Stomach smooth muscle (tissue), 2 donors: ENCODE data around the gene OR52E1.

Experiments used
- H3K27ac ChIP-seq: one replicate; pipeline ENCODE4 v1.7.0; 2013; ENCODE audit warnings: mild to moderate bottlenecking, low read length, inconsistent platforms
- H3K27me3 ChIP-seq, 2 donors: one replicate each; pipeline ENCODE4 v1.7.0; 2013; ENCODE audit warnings: low read length in 2 of 2; ENCODE audit not compliant: insufficient read depth in 2 of 2, control insufficient read depth in 1 of 2
- H3K36me3 ChIP-seq, 2 donors: one replicate each; pipeline ENCODE4 v1.7.0; 2013; ENCODE audit warnings: low read length in 2 of 2; ENCODE audit not compliant: control insufficient read depth in 2 of 2, insufficient read depth in 2 of 2
- H3K4me1 ChIP-seq: one replicate; pipeline ENCODE4 v1.7.0; 2013; ENCODE audit warnings: low read length; ENCODE audit not compliant: control insufficient read depth, insufficient read depth
- H3K4me3 ChIP-seq, 2 donors: one replicate each; pipeline ENCODE4 v1.7.0; 2013; ENCODE audit warnings: low read length in 2 of 2
- H3K9ac ChIP-seq, 2 donors: one replicate each; pipeline ENCODE4 v1.7.0; 2013; ENCODE audit warnings: low read length in 2 of 2, mild to moderate bottlenecking in 1 of 2
- H3K9me3 ChIP-seq, 2 donors: one replicate each; pipeline ENCODE4 v1.7.0; 2013; ENCODE audit warnings: low read length in 2 of 2; ENCODE audit not compliant: control insufficient read depth in 2 of 2
- donor health status: healthy.
- donor health status: Pancreatic carcinoma.

The OR52E1 gene

DNA sequence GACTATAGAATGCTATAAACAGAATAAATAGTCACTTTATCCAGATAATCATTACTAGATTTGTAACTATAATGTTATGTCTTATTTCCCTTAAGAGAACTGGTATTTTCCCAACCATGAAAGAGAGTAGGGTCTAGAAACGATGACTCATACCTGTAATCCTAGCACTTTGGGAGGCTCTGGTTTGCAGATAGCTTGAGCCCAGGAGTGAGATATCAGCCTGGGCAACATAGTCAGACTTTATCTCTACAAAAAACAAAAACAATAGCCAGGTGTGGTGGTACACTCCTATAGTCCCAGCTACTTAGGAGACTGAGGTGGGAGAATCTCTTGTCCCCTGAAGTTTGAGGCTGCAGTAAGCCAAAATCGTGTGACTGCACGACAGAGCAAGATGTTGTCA, 37.9 kb downstream of the OR52E1 start:
- Histone ChIP-seq H3K4me3 (no peak overlapping the region), H3K36me3 (no peaks in the 10 kb centered on the region), H3K4me1 (no peaks in the 10 kb centered on the region), H3K27me3 (peaks cover 2 to 4% of the 10 kb centered on the region in 2 donors), H3K27ac (no peak overlapping the region), H3K9me3 (peaks cover 0 to 2% of the 10 kb centered on the region in 2 donors), H3K9ac (no peak overlapping the region)

DNA sequence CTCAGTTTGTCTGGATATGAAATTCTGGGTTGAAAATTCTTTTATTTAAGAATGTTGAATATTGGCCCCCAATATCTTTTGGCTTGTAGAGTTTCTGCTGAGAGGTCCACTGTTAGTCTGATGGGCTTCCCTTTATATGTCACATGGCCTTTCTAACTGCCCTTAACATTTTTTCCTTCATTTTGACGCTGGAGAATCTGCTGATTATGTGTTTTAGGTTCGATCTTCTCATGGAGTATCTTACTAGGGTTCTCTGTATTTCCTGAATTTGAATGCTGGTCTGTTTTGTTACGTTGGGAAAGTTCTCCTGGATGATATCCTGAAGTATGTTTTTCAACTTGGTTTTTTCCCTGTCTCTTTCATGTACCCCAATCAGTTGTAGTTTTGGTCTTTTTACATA, 46.0 kb downstream of the OR52E1 start:
- no peak overlapping the region for H3K27ac ChIP-seq
- H3K27me3 ChIP-seq: no peaks in the 10 kb centered on the region
- H3K9ac ChIP-seq: no peak overlapping the region
- H3K9me3 ChIP-seq: no peaks in the 10 kb centered on the region
- H3K36me3 ChIP-seq: no peaks in the 10 kb centered on the region
- no peak overlapping the region for H3K4me3 ChIP-seq
- no peaks in the 10 kb centered on the region for H3K4me1 ChIP-seq

DNA sequence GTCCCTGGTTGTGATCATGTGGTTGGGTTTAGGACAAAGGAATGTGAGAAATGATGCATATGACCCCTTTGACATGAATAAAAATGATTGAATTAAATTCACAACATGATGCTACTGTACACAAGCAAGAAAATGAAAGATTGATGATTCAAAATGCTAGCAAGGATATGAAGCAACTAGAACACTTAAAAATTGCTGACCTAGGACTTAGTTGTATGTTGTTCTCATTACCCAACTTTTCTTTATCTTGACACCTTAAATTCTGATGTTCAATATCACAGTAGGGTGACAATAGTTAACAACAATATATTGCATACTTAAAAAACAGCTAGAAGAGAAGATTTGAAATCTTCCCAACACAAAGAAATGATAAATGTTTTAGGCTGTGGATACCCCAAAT, 48.2 kb downstream of the OR52E1 start:
- no peaks in the 10 kb centered on the region for H3K27me3 ChIP-seq
- H3K4me1 ChIP-seq: no peaks in the 10 kb centered on the region
- no peak overlapping the region for H3K4me3 ChIP-seq
- no peaks in the 10 kb centered on the region for H3K36me3 ChIP-seq
- H3K9ac ChIP-seq: no peak overlapping the region
- no peak overlapping the region for H3K27ac ChIP-seq
- no peaks in the 10 kb centered on the region for H3K9me3 ChIP-seq

DNA sequence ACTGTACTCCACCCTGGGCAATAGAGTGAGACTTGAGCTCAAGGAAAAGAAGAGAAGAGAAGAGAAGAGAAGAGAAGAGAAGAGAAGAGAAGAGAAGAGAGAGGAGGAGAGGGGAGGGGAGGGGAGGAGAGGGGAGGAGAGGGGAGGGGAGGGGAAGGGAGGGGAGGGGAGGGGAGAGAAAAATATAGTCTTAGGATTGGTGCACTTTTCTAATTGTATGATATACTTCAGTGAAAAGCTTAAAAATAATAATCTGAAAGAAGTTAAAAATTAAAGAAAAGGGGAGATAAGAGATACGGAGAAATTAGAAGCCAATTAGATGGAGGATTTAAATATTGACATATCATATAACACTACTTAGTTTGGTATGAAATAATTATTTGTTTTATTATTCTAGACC, 49.5 kb downstream of the OR52E1 start:
- H3K27ac ChIP-seq: no peak overlapping the region
- no peaks in the 10 kb centered on the region for H3K36me3 ChIP-seq
- H3K9me3 ChIP-seq: no peaks in the 10 kb centered on the region
- H3K27me3 ChIP-seq: no peaks in the 10 kb centered on the region
- no peak overlapping the region for H3K9ac ChIP-seq
- H3K4me3 ChIP-seq: no peak overlapping the region
- no peaks in the 10 kb centered on the region for H3K4me1 ChIP-seq
